ENCODE data around the gene CEP128.

DNA sequence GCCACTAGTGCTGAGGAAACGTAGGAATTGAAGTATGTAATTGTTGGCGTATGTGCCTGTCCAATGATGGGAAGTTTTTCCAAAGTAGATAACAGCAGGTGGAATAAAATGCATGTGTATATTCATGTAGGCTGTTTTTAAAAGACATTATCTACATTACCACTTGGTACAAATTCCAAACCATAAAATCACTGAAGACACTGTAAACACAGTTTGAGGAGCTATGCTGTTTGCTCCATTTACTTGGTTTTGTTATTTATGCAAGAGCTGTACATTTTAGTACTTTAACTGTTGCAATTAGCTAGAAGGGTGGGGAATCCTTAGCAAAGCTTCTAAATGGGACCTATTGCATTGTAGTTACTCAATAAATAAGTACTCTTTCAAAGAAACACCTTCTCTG lies 455.8 kb downstream of the CEP128 start:
- no peak for TF ChIP-seq POLR2A (IDR thresholded peaks at IDR 0.05; ENCODE audit: borderline replicate concordance, extremely low read depth, insufficient read depth, insufficient read length)
- no peak for TF ChIP-seq POLR2AphosphoS5 (IDR thresholded peaks at IDR 0.05; ENCODE audit: low read depth, low read length)
- TF ChIP-seq, protein P1, sequence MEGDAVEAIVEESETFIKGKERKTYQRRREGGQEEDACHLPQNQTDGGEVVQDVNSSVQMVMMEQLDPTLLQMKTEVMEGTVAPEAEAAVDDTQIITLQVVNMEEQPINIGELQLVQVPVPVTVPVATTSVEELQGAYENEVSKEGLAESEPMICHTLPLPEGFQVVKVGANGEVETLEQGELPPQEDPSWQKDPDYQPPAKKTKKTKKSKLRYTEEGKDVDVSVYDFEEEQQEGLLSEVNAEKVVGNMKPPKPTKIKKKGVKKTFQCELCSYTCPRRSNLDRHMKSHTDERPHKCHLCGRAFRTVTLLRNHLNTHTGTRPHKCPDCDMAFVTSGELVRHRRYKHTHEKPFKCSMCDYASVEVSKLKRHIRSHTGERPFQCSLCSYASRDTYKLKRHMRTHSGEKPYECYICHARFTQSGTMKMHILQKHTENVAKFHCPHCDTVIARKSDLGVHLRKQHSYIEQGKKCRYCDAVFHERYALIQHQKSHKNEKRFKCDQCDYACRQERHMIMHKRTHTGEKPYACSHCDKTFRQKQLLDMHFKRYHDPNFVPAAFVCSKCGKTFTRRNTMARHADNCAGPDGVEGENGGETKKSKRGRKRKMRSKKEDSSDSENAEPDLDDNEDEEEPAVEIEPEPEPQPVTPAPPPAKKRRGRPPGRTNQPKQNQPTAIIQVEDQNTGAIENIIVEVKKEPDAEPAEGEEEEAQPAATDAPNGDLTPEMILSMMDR (IDR thresholded peaks at IDR 0.05 in 2 of 3, conservative IDR thresholded peaks at IDR 0.05 in 1 of 3; ENCODE audit: borderline replicate concordance in 1 of 3, insufficient read depth in 1 of 3, low read depth in 2 of 3, low read length in 2 of 3): no peak
- TF ChIP-seq FOSL1 (IDR thresholded peaks at IDR 0.05; ENCODE audit: low read depth): no peak
- TF ChIP-seq EZH2 (IDR thresholded peaks at IDR 0.05): no peak
- TF ChIP-seq TCF7L2 (IDR thresholded peaks at IDR 0.05; ENCODE audit: borderline replicate concordance, extremely low read depth, insufficient read depth, insufficient read length): no peak
- no peak for TF ChIP-seq ZFX (IDR thresholded peaks at IDR 0.05)

All from HCT116 (cell line).